IMR-90 (cell line): ENCODE results near the gene KCNIP1.

Experiments used
- BHLHE40 ChIP-seq: fragments of 150-350 bp; IDR thresholded peaks from 2 replicates; pipeline ENCODE4 v1.6.1; 2016; ENCODE audit warnings: mild to moderate bottlenecking, low read depth, low read length
- CEBPB ChIP-seq: IDR thresholded peaks from 2 replicates; pipeline ENCODE4 v1.6.1; 2012; ENCODE audit warnings: low read depth, low read length, improper control_type of control experiment
- FOS ChIP-seq: fragments of 150-350 bp; IDR thresholded peaks from 2 replicates; pipeline ENCODE4 v1.6.1; 2016; ENCODE audit warnings: low read depth, low read length
- MAFK ChIP-seq: IDR thresholded peaks from 2 replicates; pipeline ENCODE4 v1.6.1; 2012; ENCODE audit warnings: low read depth, low read length, improper control_type of control experiment
- MAZ ChIP-seq: IDR thresholded peaks from 2 replicates; pipeline ENCODE4 v1.6.1; 2012; ENCODE audit warnings: low read depth, mild to moderate bottlenecking, low read length, improper control_type of control experiment, moderate library complexity, borderline replicate concordance
- MXI1 ChIP-seq: IDR thresholded peaks from 2 replicates; pipeline ENCODE4 v1.6.1; 2012; ENCODE audit warnings: low read depth, mild to moderate bottlenecking, low read length, moderate library complexity, borderline replicate concordance
- POLR2A ChIP-seq: IDR thresholded peaks from 2 replicates; pipeline ENCODE4 v1.6.1; 2012; ENCODE audit warnings: mild to moderate bottlenecking, low read depth, low read length
- RCOR1 ChIP-seq: IDR thresholded peaks from 2 replicates; pipeline ENCODE4 v1.6.1; 2012; ENCODE audit warnings: mild to moderate bottlenecking, low read length, improper control_type of control experiment; ENCODE audit not compliant: insufficient replicate concordance
- RFX5 ChIP-seq: IDR thresholded peaks from 2 replicates; pipeline ENCODE4 v1.8.0; 2012; ENCODE audit warnings: low read depth, mild to moderate bottlenecking, low read length, moderate library complexity
- SMC3 ChIP-seq: fragments of 150-350 bp; IDR thresholded peaks from 2 replicates; pipeline ENCODE4 v1.6.1; 2016; ENCODE audit warnings: low read depth, mild to moderate bottlenecking, antibody characterized with exemption, low read length, moderate library complexity
- USF2 ChIP-seq: fragments of 150-350 bp; IDR thresholded peaks from 2 replicates; pipeline ENCODE4 v1.6.1; 2017; ENCODE audit warnings: mild to moderate bottlenecking, antibody characterized with exemption, low read length, low read depth
- TF ChIP-seq, protein P1 (sequence below): conservative IDR thresholded peaks from 2 replicates; pipeline ENCODE4 v1.5.1; 2012; ENCODE audit warnings: mild to moderate bottlenecking, low read depth, low read length, improper control_type of control experiment

GRCh38 chr5:170773024-170773985 is 269.5 kb downstream of the KCNIP1 start:
- TF ChIP-seq POLR2A = no peak
- TF ChIP-seq MXI1 = no peak
- TF ChIP-seq, protein P1, sequence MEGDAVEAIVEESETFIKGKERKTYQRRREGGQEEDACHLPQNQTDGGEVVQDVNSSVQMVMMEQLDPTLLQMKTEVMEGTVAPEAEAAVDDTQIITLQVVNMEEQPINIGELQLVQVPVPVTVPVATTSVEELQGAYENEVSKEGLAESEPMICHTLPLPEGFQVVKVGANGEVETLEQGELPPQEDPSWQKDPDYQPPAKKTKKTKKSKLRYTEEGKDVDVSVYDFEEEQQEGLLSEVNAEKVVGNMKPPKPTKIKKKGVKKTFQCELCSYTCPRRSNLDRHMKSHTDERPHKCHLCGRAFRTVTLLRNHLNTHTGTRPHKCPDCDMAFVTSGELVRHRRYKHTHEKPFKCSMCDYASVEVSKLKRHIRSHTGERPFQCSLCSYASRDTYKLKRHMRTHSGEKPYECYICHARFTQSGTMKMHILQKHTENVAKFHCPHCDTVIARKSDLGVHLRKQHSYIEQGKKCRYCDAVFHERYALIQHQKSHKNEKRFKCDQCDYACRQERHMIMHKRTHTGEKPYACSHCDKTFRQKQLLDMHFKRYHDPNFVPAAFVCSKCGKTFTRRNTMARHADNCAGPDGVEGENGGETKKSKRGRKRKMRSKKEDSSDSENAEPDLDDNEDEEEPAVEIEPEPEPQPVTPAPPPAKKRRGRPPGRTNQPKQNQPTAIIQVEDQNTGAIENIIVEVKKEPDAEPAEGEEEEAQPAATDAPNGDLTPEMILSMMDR = no peak
- TF ChIP-seq MAFK = no peak
- TF ChIP-seq SMC3 = no peak
- TF ChIP-seq MAZ = no peak
- TF ChIP-seq FOS = no peak
- no peak for TF ChIP-seq BHLHE40
- no peak for TF ChIP-seq USF2
- no peak for TF ChIP-seq CEBPB
- TF ChIP-seq RFX5 = no peak
- no peak for TF ChIP-seq RCOR1
